Measurements from ENCODE around the gene GPR12.

The GPR12 gene

DNA sequence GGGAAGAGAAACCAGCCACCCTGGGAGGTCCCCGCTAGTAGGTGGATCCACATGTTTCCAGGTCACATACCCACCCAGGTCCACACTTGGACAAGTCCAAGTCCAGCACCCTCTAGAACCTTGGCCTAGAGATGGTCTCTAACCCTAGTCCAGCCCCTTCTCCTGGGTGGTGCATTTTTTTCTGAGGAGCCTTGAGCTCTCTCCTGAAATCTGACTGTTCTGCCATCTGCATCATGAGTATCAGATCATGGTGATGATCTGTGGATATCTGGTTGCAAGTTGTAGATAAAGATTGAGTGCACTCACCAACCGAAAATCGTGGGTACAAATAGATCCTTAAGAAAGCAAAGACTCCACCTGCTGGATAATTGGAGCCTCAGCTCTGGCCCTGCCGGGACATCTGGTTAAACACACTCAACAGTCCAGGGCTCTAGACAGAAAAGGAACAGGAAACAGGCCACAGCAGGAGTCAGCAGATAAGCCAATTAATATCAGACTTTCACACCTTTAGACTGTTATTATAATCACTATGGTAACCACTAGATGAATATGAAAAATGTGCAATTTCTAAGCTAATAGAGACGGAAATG, 41.1 kb downstream of the GPR12 start:
- H3K27ac ChIP-seq (ENCODE audit: insufficient read depth, low read length, poor library complexity, severe bottlenecking), result no peak overlapping the region
- no peaks in the 10 kb centered on the region for H3K4me1 ChIP-seq (ENCODE audit: control insufficient read depth, insufficient read depth, low read length, poor library complexity, severe bottlenecking)
- no peak for DNase-seq
- no peaks in the 10 kb centered on the region for H3K36me3 ChIP-seq (ENCODE audit: control insufficient read depth, insufficient read depth, low read length)
- H3K9me3 ChIP-seq (ENCODE audit: control insufficient read depth, low read length), result no peaks in the 10 kb centered on the region
- H3K27me3 ChIP-seq (replicated peaks; ENCODE audit: control insufficient read depth, insufficient read depth, low read length, poor library complexity, severe bottlenecking), result no peaks in the 10 kb centered on the region
- no peak overlapping the region for H3K4me3 ChIP-seq (ENCODE audit: insufficient read depth, low read depth, low read length, poor library complexity, severe bottlenecking)

GRCh38 chr13:26718872-26719271, 41.7 kb downstream of the GPR12 start:
- H3K36me3 ChIP-seq (ENCODE audit: control insufficient read depth, insufficient read depth, low read length), result no peaks in the 10 kb centered on the region
- H3K27me3 ChIP-seq (replicated peaks; ENCODE audit: control insufficient read depth, insufficient read depth, low read length, poor library complexity, severe bottlenecking), result no peaks in the 10 kb centered on the region
- DNase-seq, result no peak
- H3K27ac ChIP-seq (ENCODE audit: insufficient read depth, low read length, poor library complexity, severe bottlenecking), result no peak overlapping the region
- H3K4me3 ChIP-seq (ENCODE audit: insufficient read depth, low read depth, low read length, poor library complexity, severe bottlenecking), result no peak overlapping the region
- H3K4me1 ChIP-seq (ENCODE audit: control insufficient read depth, insufficient read depth, low read length, poor library complexity, severe bottlenecking), result no peaks in the 10 kb centered on the region
- no peaks in the 10 kb centered on the region for H3K9me3 ChIP-seq (ENCODE audit: control insufficient read depth, low read length)

- no peaks in the 10 kb centered on the region for H3K9me3 ChIP-seq (ENCODE audit: control insufficient read depth, low read length)
- DNase-seq, result no peak
- H3K36me3 ChIP-seq (ENCODE audit: control insufficient read depth, insufficient read depth, low read length), result no peaks in the 10 kb centered on the region
- no peak overlapping the region for H3K4me3 ChIP-seq (ENCODE audit: insufficient read depth, low read depth, low read length, poor library complexity, severe bottlenecking)
- H3K27ac ChIP-seq (ENCODE audit: insufficient read depth, low read length, poor library complexity, severe bottlenecking), result no peak overlapping the region
- H3K4me1 ChIP-seq (ENCODE audit: control insufficient read depth, insufficient read depth, low read length, poor library complexity, severe bottlenecking), result no peaks in the 10 kb centered on the region
- no peaks in the 10 kb centered on the region for H3K27me3 ChIP-seq (replicated peaks; ENCODE audit: control insufficient read depth, insufficient read depth, low read length, poor library complexity, severe bottlenecking)
Observed at GRCh38 chr13:26718146-26718545, 42.4 kb downstream of the GPR12 start.

DNA sequence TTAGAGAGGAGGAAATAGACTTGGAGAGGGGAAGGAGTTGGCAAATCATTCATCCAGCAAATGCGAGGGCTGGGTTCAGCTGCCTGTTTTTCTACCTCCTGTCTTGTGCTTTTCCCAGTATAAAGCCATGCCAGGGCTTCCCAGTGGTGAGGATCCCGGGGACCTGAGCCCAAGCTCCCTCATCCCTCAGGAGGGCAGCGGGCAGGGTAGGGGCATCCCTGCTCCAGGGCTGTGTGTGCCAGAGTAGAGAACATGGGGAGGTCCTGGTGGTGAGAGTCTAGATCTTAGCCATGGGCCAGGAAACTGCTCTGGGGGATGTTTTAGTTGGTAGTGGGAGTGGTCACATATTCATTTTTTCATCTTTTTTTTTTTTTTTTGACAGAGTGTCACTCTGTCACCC, 43.6 kb downstream of the GPR12 start:
- Histone ChIP-seq H3K9me3 (ENCODE audit: control insufficient read depth, low read length) (no peaks in the 10 kb centered on the region), H3K27ac (ENCODE audit: insufficient read depth, low read length, poor library complexity, severe bottlenecking) (no peak overlapping the region), H3K4me1 (ENCODE audit: control insufficient read depth, insufficient read depth, low read length, poor library complexity, severe bottlenecking) (no peaks in the 10 kb centered on the region), H3K27me3 (replicated peaks; ENCODE audit: control insufficient read depth, insufficient read depth, low read length, poor library complexity, severe bottlenecking) (no peaks in the 10 kb centered on the region), H3K4me3 (ENCODE audit: insufficient read depth, low read depth, low read length, poor library complexity, severe bottlenecking) (no peak overlapping the region), H3K36me3 (ENCODE audit: control insufficient read depth, insufficient read depth, low read length) (no peaks in the 10 kb centered on the region)
- DNase-seq, result no peak

DNA sequence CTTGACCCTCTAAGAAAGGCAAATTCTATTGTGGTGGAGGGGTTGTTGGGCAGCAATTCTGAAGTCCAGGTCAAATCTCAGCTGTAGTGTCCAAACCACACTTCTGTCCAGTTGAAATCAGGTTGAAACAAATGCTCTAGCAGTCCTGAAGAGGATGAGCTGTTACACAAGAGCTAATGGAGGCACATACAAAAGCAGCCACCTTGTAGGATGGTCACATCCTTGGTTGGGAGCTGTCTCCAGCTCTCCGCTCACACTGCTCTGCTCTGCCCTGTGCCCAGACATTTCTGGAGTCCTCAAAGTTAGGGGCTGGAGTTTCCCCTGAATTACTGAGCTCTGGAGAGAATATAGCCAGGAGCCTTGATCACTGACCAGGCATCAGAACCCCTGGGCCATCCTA, 47.2 kb downstream of the GPR12 start:
- H3K36me3 ChIP-seq (ENCODE audit: control insufficient read depth, insufficient read depth, low read length), result no peaks in the 10 kb centered on the region

GRCh38 chr13:26711211-26711610, 49.4 kb downstream of the GPR12 start:
- DNase-seq, result no peak

More for the DNA sequence above, 47.2 kb downstream of the GPR12 start:
- no peak overlapping the region for H3K27ac ChIP-seq (ENCODE audit: insufficient read depth, low read length, poor library complexity, severe bottlenecking)
- DNase-seq, result no peak
- no peak overlapping the region for H3K4me3 ChIP-seq (ENCODE audit: insufficient read depth, low read depth, low read length, poor library complexity, severe bottlenecking)
- H3K9me3 ChIP-seq (ENCODE audit: control insufficient read depth, low read length), result no peaks in the 10 kb centered on the region
- H3K27me3 ChIP-seq (replicated peaks; ENCODE audit: control insufficient read depth, insufficient read depth, low read length, poor library complexity, severe bottlenecking), result no peaks in the 10 kb centered on the region
- no peaks in the 10 kb centered on the region for H3K4me1 ChIP-seq (ENCODE audit: control insufficient read depth, insufficient read depth, low read length, poor library complexity, severe bottlenecking)

DNA sequence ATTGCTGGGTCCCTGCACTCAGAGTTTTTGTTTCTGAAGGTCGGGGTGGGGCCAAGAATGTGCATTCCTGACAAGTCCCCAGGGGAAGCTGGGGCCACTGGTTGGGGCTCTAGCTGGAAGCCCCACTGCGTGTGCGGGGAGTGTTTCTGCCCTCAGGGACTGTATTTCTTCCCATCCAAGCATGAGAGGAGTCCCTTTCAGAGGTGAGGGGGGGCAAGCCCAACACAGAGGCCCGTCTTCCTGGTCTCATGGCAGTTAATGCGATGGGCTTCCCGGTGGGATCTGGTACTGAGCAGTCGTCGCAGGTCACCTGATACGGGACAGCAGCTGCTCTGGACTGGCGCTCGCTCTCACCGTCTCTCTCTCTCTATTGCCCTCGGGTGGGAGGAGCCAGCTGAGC, 50.4 kb downstream of the GPR12 start:
- Histone ChIP-seq H3K27me3 (replicated peaks; ENCODE audit: control insufficient read depth, insufficient read depth, low read length, poor library complexity, severe bottlenecking) (no peaks in the 10 kb centered on the region), H3K9me3 (ENCODE audit: control insufficient read depth, low read length) (no peaks in the 10 kb centered on the region), H3K27ac (ENCODE audit: insufficient read depth, low read length, poor library complexity, severe bottlenecking) (no peak overlapping the region), H3K36me3 (ENCODE audit: control insufficient read depth, insufficient read depth, low read length) (no peaks in the 10 kb centered on the region), H3K4me3 (ENCODE audit: insufficient read depth, low read depth, low read length, poor library complexity, severe bottlenecking) (no peak overlapping the region), H3K4me1 (ENCODE audit: control insufficient read depth, insufficient read depth, low read length, poor library complexity, severe bottlenecking) (no peaks in the 10 kb centered on the region)
- DNase-seq, result no peak

More at GRCh38 chr13:26711211-26711610, 49.4 kb downstream of the GPR12 start:
- Histone ChIP-seq H3K27ac (ENCODE audit: insufficient read depth, low read length, poor library complexity, severe bottlenecking) (no peak overlapping the region), H3K27me3 (replicated peaks; ENCODE audit: control insufficient read depth, insufficient read depth, low read length, poor library complexity, severe bottlenecking) (no peaks in the 10 kb centered on the region), H3K9me3 (ENCODE audit: control insufficient read depth, low read length) (no peaks in the 10 kb centered on the region), H3K4me1 (ENCODE audit: control insufficient read depth, insufficient read depth, low read length, poor library complexity, severe bottlenecking) (no peaks in the 10 kb centered on the region), H3K36me3 (ENCODE audit: control insufficient read depth, insufficient read depth, low read length) (no peaks in the 10 kb centered on the region), H3K4me3 (ENCODE audit: insufficient read depth, low read depth, low read length, poor library complexity, severe bottlenecking) (no peak overlapping the region)

DNA sequence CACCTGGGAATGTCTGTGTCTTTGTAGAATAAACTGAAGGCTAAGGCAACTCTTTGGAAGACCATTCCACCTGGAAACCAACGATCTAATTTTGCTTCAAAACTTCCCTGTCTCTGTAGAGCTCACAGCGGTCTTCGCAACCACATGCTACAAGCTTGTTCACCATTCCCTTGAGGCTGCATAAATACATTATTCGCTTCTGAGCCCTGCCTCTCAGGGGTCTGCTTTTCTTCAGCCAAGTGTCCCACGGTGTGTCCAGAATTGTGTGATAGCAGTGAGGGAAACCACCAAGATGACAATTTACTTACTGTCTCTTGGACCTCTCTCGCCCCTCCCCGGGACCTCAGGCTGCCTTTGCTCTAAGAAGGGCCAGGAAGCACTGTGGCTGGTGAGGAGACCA, 51.1 kb downstream of the GPR12 start:
- no peaks in the 10 kb centered on the region for H3K36me3 ChIP-seq (ENCODE audit: control insufficient read depth, insufficient read depth, low read length)
- no peaks in the 10 kb centered on the region for H3K9me3 ChIP-seq (ENCODE audit: control insufficient read depth, low read length)
- H3K4me3 ChIP-seq (ENCODE audit: insufficient read depth, low read depth, low read length, poor library complexity, severe bottlenecking), result no peak overlapping the region
- no peak for DNase-seq
- no peak overlapping the region for H3K27ac ChIP-seq (ENCODE audit: insufficient read depth, low read length, poor library complexity, severe bottlenecking)
- H3K27me3 ChIP-seq (replicated peaks; ENCODE audit: control insufficient read depth, insufficient read depth, low read length, poor library complexity, severe bottlenecking), result no peaks in the 10 kb centered on the region
- no peaks in the 10 kb centered on the region for H3K4me1 ChIP-seq (ENCODE audit: control insufficient read depth, insufficient read depth, low read length, poor library complexity, severe bottlenecking)

- no peak for DNase-seq
- Histone ChIP-seq H3K36me3 (ENCODE audit: control insufficient read depth, insufficient read depth, low read length) (no peaks in the 10 kb centered on the region), H3K27ac (ENCODE audit: insufficient read depth, low read length, poor library complexity, severe bottlenecking) (no peak overlapping the region), H3K4me1 (ENCODE audit: control insufficient read depth, insufficient read depth, low read length, poor library complexity, severe bottlenecking) (no peaks in the 10 kb centered on the region), H3K4me3 (ENCODE audit: insufficient read depth, low read depth, low read length, poor library complexity, severe bottlenecking) (no peak overlapping the region), H3K27me3 (replicated peaks; ENCODE audit: control insufficient read depth, insufficient read depth, low read length, poor library complexity, severe bottlenecking) (no peaks in the 10 kb centered on the region), H3K9me3 (ENCODE audit: control insufficient read depth, low read length) (no peaks in the 10 kb centered on the region)
Observed at GRCh38 chr13:26708007-26708297, 52.6 kb downstream of the GPR12 start.

DNA sequence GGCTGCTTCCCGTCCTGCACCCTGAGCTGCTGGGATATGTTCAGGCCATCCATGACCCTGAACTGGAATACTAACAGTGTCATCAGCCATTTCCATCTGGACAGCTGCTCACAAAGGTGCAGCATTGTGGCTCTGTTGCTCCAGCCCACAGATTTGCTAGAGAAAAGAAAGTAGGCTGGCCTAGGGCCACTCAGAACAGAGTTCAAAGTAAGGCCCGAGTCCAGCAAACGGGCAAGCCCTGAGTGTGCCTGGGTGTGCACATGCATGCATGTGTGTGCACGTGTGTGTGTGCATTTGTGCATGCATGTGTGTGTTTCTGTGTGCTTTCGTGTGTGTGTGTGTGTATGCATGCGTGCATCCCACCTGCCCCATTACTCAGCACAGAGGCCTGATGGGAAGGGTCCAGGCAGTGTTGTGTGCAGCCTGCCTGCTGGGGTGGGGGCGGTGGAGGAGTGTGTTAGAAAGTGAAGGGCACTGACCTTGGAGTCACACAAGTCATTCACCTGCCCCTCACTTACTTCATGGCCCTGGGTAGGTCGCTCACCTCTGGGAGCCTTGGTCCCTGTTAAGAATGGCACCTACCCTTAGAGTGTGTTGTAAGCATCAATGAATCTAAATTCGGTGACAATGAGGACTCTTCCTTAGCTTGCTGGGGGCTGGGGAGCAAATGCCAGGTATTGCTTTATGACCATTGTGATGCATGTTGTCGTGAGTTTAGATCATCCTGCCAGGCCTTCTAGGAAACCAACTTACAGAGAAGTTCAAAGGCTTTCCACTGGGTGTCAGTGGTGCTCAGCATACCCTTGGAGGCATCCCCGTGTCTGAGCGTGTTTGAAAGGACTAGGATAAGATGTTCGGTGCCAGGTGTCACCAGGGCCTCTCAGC, 53.2 kb downstream of the GPR12 start:
- peak in 1 of 3 donors; percentile 26 for DNase-seq
- Histone ChIP-seq H3K9me3 (ENCODE audit: control insufficient read depth, low read length) (no peaks in the 10 kb centered on the region), H3K4me3 (ENCODE audit: insufficient read depth, low read depth, low read length, poor library complexity, severe bottlenecking) (no peak overlapping the region), H3K36me3 (ENCODE audit: control insufficient read depth, insufficient read depth, low read length) (no peaks in the 10 kb centered on the region), H3K27ac (ENCODE audit: insufficient read depth, low read length, poor library complexity, severe bottlenecking) (no peak overlapping the region), H3K4me1 (ENCODE audit: control insufficient read depth, insufficient read depth, low read length, poor library complexity, severe bottlenecking) (no peaks in the 10 kb centered on the region), H3K27me3 (replicated peaks; ENCODE audit: control insufficient read depth, insufficient read depth, low read length, poor library complexity, severe bottlenecking) (no peaks in the 10 kb centered on the region)
